ENCODE data around the gene ZNF92.
A peak's percentile ranks its signal among the peaks of the same experiment; 100 is the strongest.

Gene ZNF92

DNA sequence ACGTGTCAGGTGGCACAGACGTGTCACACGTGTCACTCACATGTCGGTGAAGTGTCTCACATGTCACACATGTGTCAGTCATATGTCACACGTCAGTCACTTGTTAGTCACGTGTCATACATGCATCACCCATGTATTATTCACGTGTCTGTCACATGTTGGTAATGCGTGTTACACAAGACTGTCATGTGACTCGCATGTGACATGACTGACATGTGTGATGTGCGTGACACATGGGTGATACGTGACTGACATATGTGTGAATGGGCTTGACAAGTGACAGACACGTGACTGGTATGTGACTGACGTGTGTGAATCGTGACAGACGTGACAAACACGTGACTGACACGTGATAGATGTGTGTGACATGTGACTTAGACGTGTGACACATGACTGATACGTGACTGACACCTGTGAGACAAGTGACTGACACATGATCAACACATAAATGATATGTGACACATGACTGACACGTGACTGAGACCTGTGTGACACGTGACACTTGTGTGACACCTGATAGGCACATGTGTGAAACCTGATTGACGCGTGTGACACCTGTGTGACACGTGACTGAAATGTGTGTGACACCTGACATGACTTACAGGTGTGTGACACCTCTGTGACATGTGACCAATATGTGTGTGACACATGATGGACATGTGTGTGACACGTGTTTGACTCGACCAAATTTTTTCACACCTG is 56.1 kb downstream of the ZNF92 start:
- DNase-seq = no peak

DNA sequence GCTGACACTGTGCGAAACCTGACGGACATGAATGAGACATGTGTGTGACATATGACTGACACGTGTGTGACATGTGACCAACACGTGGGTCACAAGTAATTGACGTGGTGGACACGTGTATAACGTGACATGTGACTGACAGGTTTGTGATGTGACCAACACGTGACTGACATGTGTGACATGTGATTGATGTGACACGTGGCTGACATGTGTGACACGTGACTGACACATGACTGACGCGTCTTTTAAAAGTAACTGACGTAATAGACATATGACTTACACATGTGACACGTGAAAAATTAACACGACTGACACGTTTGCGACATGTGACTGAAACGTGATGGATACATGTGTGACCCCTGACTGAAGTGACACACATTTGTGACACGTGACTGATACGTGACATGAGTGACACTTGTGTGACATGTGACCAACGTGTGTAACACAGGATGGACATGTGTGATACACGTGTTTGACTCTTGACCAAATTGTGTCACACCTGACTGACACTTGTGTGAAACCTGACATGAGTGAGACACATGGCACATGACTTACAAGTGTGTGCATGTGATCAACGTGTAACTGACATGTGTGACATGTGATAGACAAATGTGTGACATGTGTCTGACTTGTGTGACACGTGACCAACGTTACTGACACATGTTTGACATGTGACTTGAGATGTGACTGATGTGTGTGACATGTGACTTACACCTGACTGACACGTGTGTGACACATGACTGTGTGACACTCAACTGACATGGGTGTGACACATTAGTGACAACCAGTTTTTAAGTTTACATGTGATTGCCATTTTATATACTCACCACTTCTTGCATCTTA is 56.9 kb downstream of the ZNF92 start:
- DNase-seq = no peak

DNA sequence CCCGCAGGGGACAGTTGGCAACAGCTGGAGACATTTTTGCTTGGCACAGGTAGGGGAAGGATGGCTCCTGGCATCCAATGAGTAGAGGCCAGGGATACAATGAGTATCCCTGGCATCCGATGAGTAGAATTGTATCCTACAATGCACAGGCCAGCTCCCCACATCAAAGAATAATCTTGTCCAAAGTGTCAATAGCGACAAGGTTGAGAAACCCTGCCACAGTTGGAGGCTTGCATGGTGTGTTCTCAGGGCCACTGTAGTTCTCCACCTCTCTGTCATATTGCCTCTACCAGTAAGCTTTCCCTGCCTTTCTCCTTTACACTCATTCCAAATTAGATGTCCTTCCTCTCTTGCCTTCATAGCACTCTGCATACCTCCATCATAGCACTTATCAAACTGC is 60.7 kb downstream of the ZNF92 start:
- DNase-seq = no peak

DNA sequence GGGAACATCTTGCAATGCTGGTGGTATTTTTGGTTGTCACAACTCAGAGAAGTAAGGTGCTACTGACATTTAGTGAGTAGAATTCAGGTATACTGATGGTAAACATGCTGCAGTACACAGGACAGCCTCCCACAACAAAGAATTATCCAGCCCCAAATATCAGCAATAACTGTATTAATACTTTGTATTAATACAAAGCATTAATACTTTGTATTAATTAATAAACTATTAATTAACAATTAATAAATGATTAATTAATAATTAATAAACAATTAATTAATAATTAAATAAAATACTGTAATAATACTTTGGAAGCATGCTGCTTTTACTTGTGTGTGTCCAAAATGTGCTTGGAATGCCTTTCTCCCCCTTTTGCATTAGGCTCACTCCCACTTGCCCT is 62.5 kb downstream of the ZNF92 start:
- DNase-seq = no peak

DNA sequence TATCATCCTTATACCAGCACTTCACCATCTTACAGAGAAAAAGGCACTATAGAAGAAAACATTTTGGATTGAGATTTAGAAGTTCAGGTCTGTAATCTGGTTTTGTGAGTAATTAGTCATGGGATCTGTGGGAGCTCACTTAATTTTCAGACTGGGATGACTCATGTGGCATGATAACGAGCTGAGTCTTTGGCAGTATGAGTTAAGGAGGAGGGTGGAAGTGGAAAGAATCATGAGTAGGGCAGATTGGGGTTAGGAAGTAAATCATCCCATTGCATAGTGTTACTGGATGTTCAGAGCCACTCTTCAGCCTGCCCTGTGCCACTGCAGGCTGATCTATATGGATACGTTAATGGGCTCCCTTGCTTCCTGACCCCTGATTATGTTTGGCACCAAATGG is 64.9 kb downstream of the ZNF92 start:
- no peak for DNase-seq

DNA sequence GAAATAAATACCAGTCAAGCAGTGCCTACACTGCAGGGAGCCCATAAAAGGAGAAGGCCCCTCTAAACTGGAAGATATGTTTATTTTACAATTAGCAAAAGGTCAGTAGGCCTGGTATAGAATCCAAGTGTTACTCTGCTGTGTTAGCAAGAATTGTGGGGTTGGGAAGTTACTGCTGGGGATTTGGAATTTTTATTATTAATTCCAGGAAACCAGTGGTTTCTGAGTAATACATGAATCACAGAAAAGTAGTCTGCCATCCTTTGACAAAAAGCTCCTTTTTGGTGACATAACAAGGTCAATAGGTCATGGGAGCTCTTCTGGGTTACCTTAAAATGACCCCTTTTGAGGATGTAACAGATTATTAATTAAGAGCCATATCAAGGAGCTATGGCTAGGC is 67.4 kb downstream of the ZNF92 start:
- DNase-seq = no peak

DNA sequence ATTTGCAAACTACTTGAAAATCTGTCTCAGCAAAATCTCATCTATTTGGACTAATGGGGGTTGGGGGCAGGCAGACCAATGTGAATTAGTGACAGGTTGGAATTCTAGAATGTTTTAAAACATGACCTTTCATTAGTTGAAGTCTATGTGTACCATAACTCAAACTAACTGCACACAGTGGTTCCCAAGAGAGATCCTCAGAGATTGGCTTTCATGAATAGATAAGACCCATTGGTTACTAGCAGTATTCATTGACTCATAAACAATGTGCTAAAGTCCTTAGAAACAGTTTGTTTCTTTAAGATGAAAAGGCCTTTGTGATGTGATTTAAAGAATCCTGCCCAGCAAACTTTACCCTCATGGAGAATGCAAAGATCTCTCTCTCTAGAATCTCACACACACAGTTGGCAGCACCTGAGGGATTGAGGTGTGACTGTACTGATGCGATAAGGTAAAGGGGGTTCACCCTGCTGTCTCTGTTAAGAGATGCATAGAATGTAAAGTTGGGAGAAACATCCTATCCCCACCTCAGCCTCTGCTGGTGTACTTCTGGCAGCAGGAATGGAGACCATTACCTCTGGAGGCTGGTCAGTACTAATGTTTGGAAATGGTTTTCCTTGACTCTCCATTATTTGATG is 70.7 kb downstream of the ZNF92 start:
- no peak for DNase-seq

DNA sequence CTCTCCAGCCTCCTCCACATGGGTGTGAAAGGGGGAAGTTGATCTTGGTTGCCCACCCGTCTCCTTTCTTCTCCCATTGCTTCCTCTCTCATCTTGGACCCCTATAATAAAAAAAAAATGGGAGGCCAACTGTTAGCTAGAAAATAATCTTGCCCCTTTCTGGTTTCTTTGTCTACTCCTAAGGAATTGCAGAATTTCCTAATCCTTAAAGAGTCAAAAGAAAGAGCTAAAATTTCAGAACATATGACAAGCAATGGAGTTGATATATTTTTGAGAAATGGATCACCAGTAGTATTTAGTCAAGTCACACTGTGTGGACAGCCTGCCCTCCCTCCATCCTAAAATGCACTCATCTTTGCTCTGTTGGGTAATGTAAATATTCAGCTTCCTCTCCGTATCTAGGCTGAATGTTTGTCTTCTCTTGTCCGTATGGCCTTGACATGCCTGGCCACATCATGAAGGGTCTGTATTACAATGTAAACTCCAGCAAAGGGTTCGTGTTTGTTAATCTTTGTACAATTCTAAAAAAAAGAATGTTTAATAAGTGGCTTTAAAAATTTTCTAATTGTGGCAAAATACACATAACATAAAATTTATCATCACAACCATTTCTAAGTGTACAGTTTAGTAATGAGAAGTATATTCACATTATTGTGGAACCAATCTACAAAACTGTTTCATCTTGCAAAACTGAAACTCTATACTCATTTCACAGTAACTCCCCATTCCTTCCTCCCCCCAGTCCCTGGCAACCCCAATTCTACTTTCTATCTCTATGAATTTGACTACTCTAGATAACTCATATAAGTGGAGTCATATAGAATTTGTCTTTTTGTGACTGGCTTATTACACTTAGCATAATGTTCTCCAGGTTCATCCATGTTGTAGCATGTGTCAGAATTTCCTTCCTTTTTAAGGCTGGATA is 71.5 kb downstream of the ZNF92 start:
- DNase-seq = no peak

DNA sequence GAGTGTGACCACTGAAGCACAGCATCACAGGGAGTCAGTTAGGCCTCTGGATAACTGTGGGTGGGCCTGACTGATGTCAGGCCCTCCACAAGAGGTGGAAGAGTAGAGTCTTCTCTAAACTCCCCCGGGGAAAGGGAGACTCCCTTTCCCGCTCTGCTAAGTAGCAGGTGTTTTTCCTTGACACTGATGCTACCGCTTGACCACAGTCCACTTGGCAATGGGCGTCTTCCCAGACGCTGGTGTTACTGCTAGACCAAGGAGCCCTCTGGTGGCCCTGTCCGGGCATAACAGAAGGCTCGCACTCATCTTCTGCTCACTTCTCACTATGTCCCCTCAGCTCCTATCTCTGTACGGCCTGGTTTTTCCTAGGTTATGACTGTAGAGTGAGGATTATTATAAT is 73.4 kb downstream of the ZNF92 start:
- peak; percentile 12 for DNase-seq

DNA sequence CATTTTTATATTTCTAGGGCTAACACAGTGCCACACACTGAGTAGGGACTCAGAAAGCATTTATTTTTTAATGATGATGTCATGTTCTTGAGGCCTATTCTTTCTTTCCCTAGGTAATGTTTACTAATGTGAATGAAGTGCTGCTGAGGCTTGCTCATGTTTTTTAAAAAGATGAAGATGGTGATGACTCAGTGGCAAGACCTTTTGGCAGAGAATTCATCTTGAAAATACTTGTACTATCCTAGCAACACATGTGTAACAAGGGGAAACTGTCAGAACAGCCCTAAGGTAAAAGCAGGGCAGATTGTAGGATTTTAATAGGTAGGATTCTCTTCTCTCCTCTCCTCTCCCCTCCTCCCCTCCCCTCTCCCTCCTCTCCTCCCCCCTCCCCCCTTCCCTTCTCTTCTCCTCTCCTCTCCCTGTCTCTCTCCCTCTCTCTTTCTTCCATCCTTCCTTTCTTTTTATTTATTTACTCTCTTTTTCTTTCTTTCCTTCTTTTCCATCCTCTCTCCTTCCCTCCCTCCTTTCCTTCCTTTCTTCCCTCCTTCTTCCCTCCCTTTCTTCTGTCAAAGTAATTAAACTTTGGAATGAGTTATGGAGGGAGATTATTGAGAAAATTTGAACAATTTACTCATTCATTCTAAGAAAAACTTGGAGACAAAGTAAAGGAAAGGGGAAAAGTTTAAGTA is 75.3 kb downstream of the ZNF92 start:
- DNase-seq = no peak

DNA sequence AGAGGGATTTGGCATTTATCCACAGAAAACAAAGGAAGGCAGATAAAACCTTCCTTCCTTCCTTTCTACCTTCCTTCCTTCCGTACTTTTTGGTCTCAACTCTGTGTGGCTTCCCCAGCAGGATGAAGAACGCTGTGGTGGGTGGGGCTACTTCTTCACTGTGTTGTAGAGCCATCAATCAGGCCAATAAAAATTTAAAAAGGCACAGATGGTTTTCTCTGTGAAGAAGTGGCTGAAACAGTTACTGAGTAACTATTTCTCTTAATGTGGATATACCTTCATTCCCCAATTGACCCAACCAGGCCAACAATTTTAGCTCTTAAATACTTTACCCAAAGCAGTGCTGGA is 75.8 kb downstream of the ZNF92 start:
- no peak for DNase-seq

Measured in hematopoietic multipotent progenitor cell treated with erythropoietin and hydrocortisone succinate and interleukin-3 and kit ligand, for 6 days (in vitro differentiated cells).